Measurements from ENCODE around the gene MIR17HG.
"Not testable (repeated sequence)": the region's sequence is repeated elsewhere in the genome, so short reads cannot be mapped to it uniquely, and the experiment has no call there.

The MIR17HG gene

DNA sequence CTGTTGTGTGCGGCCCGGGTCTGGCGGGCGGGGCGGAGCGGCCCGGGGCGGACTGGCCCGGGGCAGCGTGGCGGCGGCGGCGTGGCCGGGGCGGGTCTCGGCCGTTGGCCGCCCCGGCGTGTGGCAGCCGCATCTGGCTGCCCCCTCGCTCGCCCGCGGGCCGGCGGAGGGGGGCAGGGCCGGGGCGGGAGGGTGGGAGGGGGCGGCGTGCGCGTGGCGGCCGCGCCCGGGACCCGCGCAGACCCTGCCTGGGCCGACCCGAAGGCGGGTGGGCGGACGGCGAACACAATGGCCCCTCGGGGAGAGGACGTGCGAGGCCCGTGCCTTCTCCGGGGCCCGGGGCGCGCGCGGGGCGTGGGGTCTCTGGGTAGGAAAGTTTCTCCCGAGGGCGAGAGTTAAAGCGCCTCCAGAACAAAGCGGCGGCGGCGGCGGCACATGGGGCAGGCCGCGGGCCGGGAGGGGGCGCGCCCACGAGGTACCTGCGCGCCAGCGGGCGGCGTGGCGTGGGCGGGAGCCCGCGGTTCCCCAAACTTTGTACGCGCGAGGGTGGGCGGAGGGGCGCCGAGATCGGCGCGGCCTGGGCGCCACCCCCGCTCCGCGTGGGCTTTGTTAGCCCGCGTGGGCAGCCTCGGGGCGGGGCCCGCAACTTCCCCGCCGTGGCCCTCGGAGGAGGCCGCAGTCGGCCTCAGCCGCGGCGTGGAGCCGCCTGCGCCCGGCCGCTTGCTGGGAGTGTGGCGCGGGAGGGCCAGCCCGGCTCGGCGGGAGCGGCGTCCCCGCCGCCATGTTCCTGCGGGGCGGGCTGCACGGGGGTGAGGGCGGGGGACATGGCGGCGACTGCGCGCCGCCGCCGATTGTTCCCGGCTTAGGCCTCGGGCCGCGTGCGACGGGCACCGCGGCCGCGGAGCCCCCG, 764 bp downstream of the MIR17HG start:
- no peak for FAIRE-seq

DNA sequence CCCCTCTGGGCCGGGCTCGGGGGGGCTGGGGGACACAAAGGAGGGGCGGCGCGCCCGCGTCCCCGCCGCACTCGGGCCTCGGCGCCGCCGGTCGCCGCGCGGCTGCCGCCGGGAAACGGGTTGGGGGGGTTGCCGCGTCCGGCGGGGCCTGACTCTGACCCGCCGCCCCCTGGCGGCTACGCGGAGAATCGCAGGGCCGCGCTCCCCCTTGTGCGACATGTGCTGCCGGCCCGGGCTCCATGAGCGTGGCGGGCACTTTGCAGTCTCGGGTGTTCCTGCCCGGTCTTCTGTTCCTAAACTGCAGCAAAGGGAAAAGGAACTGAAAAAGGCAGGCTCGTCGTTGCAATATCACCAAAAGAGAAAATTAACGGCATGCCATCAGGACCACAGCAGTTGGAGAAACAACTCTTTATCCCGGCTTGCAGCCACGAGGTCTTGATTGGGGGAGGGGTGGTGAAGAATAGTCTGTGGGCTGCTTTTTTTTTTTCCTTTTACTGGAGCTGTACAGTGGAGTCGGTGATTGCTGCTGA, 1.5 kb downstream of the MIR17HG start:
- FAIRE-seq: no peak

DNA sequence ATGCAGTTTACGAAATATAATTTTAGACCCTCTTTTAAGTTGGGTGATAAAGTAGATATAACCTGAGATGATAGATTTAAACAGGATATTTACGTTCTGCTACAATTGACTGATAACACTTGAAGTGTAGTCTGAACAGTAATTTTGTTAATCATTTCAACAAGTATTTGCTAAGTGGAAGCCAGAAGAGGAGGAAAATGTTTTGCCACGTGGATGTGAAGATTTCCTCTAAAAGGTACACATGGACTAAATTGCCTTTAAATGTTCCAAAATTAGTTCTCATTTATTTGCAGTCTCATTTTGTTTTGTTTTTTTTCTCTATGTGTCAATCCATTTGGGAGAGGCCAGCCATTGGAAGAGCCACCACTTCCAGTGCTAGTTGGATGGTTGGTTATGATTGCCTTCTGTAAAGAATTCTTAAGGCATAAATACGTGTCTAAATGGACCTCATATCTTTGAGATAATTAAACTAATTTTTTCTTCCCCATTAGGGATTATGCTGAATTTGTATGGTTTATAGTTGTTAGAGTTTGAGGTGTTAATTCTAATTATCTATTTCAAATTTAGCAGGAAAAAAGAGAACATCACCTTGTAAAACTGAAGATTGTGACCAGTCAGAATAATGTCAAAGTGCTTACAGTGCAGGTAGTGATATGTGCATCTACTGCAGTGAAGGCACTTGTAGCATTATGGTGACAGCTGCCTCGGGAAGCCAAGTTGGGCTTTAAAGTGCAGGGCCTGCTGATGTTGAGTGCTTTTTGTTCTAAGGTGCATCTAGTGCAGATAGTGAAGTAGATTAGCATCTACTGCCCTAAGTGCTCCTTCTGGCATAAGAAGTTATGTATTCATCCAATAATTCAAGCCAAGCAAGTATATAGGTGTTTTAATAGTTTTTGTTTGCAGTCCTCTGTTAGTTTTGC, 2.8 kb downstream of the MIR17HG start:
- FAIRE-seq: no peak

DNA sequence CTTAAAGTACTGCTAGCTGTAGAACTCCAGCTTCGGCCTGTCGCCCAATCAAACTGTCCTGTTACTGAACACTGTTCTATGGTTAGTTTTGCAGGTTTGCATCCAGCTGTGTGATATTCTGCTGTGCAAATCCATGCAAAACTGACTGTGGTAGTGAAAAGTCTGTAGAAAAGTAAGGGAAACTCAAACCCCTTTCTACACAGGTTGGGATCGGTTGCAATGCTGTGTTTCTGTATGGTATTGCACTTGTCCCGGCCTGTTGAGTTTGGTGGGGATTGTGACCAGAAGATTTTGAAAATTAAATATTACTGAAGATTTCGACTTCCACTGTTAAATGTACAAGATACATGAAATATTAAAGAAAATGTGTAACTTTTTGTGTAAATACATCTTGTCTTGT, 3.6 kb downstream of the MIR17HG start:
- no peak for FAIRE-seq

DNA sequence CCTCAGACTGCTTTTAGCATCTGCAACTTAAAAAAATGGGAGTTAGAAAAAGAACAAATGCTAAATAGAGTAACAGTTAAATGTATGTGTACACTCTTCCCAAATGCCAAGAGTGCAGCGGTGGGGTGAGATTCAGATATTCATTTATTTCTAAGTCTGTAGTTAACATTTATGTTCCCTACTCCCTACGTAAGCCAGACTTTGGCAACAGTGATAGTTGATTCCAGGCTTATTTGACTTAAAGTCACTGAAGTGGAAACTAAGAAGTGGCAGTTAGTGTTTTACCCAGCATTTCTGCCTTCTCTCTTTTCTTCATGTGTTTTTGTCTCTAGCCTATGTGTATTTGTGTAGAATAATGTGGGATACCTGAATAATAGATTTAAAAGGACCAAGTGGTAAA, 4.5 kb downstream of the MIR17HG start:
- no peak for FAIRE-seq

DNA sequence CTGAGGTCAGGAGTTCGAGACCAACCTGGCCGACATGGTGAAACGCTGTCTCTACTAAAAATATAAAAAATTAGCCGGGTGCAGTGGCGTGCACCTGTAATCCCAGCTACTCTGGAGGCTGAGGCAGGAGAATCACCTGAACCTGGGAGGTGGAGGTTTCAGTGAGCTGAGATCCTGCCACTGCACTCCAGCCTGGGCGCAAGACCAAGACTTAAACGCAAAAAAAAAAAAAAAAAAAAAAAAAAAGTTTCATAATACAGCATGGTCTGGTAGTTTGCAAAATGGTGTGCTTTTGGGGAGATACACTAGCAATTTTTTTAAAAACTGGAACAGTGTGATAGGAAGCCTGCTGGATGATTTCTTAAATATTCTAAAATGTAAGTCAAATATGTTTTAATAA, 5.4 kb downstream of the MIR17HG start:
- not testable (repeated sequence) for FAIRE-seq

DNA sequence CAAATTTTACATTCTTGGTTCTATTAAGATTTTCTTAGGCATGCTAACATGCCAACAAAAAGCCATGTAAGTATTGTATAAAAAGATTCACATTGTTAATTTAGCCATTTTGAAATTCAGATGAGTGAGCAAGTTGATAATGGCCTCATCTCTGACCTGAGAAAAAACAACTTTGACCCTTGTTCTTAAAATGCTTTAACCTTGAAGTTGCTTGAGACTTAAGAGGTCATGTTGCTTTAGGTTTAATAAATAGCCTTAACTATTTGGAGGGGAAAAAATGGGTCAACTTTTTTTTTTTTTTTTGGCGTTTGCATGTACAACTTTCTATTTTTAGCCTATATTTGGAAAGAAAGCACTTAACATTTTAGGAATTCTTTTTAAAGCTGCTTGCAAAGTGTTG, 6.0 kb downstream of the MIR17HG start:
- FAIRE-seq: no peak

DNA sequence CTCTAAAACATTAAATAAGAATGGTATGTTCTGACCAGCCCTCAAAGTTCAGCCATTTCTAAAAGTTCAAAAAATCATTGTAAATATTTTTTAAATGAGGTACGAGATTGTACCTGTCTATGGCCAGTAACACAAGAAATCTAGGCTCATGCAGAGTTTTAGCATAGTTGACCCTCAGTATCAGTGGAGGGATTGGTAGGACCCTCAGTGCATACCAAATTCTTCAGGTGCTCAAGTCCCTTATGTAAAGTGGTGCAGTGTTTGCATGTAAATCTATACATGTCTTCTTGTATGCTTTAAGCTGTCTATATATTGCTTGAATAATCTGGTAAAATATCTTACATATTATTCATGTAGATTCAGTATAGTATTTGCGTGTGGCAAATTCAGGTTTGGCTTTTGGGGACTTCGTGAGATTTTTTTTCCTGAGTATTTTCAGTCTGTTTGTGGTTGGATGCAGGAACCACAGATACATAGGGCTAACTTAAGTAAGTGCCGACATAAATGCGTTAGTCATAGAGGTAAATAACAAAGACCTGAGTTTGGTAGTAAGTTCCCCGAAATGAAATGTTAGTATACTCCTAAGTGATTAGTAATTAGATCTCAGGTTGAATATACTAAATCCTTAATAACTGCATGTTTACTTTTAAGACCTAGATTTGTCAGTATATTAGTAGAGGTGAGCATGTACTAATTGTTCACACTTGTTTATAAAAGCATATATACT, 7.8 kb downstream of the MIR17HG start:
- FAIRE-seq: no peak

DNA sequence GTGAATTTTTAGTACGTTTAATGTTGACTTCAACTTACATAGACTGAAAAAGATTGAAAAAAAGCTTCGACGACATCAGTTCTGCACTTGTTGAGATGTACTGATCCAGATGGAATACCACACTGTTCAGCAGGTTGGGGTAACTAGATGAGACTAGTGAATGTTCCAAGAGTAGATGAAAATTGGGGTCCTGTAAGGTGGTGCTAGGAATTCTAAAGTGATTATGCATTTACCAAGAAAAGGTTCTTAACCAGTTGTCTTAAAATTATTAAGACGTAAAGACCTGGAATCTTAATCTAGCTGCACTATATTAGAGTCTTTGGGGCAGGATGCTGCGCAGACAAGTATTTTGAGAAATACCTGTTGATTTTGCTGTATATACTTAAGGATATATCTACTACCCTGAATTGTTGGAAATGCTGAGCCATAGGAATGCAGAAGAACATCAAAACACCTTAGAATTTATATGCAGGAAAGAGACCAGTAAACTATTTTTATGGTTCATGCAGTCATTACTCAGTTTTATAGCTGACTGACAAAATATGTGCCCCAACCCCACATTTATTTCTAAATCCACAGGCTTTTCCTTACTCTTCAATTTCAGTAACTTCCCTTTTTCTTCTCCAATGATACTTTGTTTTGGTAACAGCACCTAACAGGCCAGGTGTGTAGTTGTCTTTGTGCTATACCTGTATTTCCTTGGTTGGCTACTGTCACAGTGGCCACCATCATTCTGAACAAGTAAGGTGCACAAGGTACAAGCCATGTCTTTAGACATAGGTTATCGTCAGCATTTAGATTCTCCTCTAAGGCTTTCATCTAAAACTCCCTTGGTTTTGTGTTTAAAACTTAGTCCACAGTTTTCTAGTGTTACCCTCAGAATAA, 8.6 kb downstream of the MIR17HG start:
- no peak for FAIRE-seq

DNA sequence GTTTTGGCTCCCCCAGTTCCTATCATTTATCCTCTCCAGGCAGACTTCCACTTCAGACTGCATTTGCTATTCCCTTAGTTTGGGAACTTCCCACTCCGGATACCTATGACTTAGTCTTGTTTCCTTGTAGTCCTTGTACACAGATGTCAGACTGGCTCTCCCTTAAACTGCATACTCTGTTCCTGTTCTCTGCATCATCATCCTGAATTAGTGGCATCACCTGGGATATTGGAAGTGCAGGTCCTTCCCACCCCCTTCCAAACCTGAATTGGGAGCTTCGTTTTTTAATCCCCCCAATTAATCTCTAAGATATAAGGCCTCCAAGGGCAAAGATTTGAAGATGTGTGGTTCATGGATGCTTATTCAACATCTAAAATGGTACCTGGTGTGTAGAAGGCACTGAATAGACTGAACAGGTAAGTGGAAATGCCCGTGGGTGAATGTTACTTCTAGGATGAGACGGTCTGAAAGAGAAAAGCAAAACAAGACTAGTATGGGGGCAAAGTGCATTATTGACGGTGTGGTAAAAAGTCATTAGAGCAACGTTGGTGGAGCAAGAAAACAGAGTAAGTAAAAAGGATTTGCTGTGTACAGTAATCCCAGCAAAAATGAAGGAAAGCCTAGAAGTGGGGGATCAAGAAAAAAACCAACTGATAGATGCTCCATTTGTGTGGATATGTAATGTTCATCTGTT, 9.6 kb downstream of the MIR17HG start:
- no peak for FAIRE-seq

DNA sequence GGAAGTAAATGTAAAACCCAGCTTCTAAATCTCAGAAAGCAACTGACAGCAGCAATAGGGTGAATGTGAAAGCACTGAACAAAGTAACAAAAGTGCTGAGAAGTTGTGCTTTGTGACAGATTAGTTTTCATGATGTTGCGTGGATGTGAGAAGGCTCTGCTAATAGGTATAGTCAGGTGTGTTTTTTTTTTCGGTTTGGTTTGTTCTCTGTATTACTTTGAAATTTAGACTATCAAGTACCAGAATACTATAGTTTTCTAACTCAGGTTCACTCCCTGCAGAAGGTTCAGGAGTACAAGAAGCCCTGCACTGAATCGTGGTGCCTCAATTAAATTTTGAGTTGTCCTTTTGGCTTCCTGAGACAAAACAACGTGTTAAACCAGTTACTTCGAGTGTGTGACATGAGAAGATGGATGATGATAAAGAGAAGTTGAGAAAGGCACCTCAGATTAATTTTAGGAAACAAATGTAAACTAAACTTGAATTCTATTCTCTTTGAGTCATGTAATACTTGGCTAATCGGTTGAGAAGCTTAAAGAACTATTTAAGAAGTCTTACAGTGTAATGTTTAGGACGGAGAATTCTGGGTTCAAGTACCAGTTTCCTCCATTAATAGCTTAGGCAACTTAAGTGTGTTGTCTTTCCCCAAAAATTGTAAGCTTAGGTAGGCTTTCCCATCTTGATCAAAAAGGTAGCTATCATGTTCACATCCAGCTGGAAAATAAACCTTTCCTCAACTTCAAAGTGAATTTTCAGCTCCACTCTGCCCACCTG, 10.3 kb downstream of the MIR17HG start:
- FAIRE-seq: no peak

DNA sequence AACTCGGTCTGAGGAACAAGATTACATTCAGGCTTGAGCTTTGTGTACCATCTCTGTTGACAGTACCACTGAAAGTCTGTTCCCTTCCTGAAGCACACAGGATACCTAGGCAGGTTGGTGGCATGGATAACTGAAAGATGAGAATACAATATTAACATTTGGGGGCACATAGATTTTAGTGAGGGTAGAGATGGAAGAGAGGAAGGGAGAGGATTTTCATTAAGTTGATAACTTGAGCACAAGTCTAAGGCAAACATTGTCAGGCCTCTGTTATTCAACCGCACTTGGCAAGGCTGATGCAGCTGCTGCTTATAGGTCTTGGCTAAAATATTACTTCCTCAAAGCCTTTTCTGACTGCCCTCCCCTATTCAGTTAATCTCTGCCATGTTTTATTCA, 10.9 kb downstream of the MIR17HG start:
- no peak for FAIRE-seq

DNA sequence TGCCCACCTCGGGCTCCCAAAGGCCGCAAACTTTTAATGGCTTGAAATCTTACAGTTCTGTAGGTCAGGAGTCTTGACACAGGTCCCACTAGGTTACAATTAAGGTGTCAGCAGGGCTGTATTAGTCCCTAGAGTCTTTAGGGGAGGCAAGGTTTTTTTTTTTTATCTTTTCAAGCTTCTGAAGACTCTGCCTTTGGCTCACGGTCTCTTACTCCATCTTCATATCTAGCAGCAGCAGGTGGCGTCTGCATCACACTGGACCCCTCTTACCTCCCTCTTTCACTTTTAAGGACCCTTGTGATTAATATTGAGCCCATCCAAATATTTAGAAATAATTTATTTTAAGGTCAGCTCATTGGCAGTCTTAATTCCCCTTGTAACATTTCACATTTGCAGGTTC, 11.6 kb downstream of the MIR17HG start:
- FAIRE-seq: no peak

DNA sequence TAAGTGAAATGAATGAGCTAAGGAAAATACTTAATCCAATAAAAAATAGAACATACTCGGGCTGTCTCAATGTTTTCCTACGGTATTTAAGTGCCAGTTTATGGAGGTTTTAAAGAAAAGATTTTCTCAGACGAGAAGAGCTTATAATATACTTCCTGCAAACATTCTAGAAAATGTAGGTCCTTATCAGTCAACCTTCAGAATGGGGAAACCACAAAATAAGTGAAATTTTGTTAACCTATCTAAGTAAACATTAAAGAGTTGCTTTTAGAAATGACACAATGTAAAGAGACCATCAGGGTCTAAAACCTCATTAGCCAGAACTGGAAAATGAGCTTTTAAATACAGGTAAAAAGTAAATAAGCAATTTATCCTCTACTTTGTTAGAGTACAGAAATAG, 12.1 kb downstream of the MIR17HG start:
- no peak for FAIRE-seq

DNA sequence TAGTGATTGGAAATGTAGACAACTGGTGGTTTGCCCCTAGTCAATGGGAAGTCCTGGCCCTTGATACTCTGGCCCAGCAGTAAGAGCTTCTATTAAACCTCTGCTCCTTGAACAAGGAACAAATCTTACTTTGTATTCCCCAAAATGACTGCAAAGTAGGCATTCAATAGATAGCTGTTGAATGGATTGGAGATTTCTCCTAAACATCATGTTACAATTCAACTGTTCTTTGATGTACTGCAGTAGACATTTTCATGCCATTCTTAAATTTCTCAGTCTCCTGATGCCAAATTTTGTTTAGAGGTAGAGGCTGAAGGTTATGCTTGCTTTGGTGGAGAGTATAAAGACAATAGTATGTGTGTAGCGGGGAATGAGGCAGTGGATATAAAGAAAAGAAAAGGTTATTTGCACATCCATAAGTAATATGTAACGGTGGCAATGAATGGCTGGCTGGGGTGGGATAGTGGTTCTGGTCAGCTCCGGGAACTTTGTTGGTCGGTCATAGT, 12.8 kb downstream of the MIR17HG start:
- FAIRE-seq: no peak

DNA sequence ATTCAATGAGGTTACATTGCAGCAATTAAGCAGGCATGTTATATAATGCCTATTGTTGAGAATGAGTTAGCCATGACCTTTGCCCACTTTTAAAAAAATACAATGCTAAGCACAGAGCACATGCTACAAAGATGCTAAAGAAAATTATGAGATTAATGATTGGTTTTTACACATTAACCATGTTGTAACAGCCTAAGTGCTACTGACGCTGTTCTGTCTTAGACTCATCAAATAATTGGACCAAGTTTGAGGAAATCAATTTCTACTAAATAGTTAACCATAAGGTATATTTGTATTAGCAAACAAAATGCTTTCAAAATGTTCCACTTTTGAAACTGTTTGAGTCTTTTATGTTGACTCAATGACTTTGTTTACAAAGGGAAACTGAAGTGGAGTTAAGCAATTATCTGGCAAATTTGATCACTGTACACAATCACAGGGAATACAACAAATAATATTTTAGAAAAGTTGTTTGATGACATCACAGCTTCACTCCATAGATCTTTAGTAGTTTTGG, 14.3 kb downstream of the MIR17HG start:
- FAIRE-seq: no peak

DNA sequence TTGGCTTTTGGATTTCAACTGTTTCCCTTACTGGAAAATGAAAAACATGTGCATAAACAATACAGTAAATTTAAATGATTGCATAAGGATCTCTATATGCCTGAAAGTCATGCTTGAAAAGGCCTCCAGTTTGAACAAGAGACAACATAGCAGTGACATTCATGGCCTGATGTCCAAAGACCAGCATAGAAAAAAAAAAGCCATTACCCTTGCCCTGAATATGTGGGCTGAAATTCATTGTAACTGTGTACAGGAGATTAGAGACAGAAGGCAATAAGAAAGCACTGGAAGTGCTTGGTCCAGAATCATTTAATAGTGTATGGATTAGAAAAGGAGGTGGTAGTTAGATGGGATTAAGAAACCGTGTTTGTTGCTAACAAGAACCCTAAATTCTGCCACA, 15.4 kb downstream of the MIR17HG start:
- no peak for FAIRE-seq

DNA sequence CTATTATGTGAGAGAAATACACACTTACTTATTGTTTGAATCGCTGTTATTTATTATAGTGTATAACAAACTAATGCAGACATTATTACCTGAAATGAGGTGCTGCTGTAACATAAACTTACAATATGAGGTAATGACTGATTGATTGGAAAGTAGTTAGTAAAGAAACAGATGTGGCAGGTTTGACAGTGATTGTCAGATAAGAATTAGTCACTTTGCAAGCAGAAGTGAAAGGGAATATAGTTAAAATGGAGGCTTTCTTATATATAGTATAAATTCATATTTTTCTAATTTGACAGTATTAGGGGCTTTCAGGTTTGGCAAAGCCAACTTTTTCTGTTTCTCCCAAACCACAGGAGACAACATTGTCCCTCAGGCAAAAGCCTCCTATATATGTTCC, 20.6 kb downstream of the MIR17HG start:
- FAIRE-seq: no peak

DNA sequence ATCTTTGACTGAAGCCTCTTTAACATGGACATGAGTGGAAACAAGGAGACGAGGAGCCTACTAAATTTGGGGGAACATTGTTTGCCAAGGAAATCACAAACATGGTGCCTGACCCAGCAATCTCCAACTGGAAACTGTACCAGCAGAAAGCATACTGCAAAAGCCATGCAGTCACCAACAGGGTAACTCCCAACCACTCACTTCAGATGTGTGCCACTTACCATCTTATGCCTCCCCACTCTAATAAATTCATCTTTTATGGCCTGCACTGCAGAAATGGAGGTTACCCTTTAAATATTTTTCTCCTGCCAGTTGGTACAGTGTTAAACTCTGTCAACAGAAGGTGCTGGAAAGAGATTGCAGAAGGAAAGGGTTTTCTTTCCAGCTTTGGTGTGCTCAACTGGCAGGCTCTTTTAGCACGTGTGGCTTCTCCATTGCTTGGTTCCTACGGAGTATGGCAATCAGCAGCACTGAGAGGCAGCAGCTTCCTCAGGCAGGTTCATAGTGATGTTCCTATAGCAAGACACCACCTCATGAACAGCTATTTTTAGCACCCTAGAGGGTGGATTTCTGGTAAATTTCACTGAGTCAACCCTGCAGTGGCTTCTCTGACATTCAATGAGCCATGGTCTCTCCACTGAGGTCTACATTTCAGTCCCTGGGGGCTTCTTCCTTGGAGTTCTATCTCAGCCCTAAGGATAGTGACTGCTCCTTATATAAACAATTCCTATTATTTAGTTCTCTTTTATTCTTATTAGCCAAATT, 21.4 kb downstream of the MIR17HG start:
- FAIRE-seq: no peak
